H4 (cell line): Measurements from ENCODE around the gene PDHA2. TPM values are rescaled to one million over a fixed set of nuclear protein-coding genes. Genes with fewer than 3 reads are reported as not detected.
A peak's percentile ranks its signal among the peaks of the same experiment; 100 is the strongest.
"Not testable (repeated sequence)": the region's sequence is repeated elsewhere in the genome, so short reads cannot be mapped to it uniquely, and the experiment has no call there.

Experiments used
- DNase-seq: peaks from one replicate; pipeline ENCODE4 v3.0.0-alpha.2; 2015; ENCODE audit warnings: low spot score
- total RNA-seq: library from RNA; depleted of rRNA; stranded (reverse); fragments of >200 nt; shearing (Covaris generic); gene quantifications from 2 replicates; pipeline ENCODE4 v1.2.3, GENCODE V29; 2014; rRNA removed

The PDHA2 gene
- not detected in 2 replicates for total RNA-seq

GRCh38 chr4:95839891-95840290, at the start of gene PDHA2:
Gene PDHA2, plus strand, starts transcription at chr4:95840093. Its CDS starts 58 bp downstream, at chr4:95840151.
- DNase-seq: no peak

- no peak for DNase-seq
These were observed 41.9 kb upstream of the PDHA2 start for GRCh38 chr4:95798003-95798402.

GRCh38 chr4:95798727-95799126, 41.2 kb upstream of the PDHA2 start:
- no peak for DNase-seq

- no peak for DNase-seq
These were observed 18.0 kb upstream of the PDHA2 start for GRCh38 chr4:95821867-95822266.

GRCh38 chr4:95825546-95825945, 14.3 kb upstream of the PDHA2 start:
- DNase-seq: no peak

- DNase-seq: no peak
These were observed 9.2 kb upstream of the PDHA2 start for GRCh38 chr4:95830651-95831050.

- DNase-seq: no peak
These were observed 8.7 kb upstream of the PDHA2 start for GRCh38 chr4:95831166-95831565.

GRCh38 chr4:95833711-95834194, 6.1 kb upstream of the PDHA2 start:
- DNase-seq: no peak

GRCh38 chr4:95835672-95836071, 4.2 kb upstream of the PDHA2 start:
- DNase-seq: peak; percentile 19

- no peak for DNase-seq
These were observed 1.7 kb upstream of the PDHA2 start for GRCh38 chr4:95838192-95838591.

GRCh38 chr4:95847908-95848460, 8.1 kb downstream of the PDHA2 start:
- no peak for DNase-seq

GRCh38 chr4:95850161-95850560, 10.3 kb downstream of the PDHA2 start:
- DNase-seq: no peak

- DNase-seq: no peak
These were observed 17.9 kb downstream of the PDHA2 start for GRCh38 chr4:95857761-95858160.

- peak; percentile 43 for DNase-seq
These were observed 28.0 kb downstream of the PDHA2 start for GRCh38 chr4:95867919-95868318.

- not testable (repeated sequence) for DNase-seq
These were observed 29.5 kb downstream of the PDHA2 start for GRCh38 chr4:95869414-95869813.

- DNase-seq: peak; percentile 5
These were observed 30.1 kb downstream of the PDHA2 start for GRCh38 chr4:95869961-95870500.

- DNase-seq: no peak
These were observed 37.7 kb downstream of the PDHA2 start for GRCh38 chr4:95877636-95878035.

- no peak for DNase-seq
These were observed 47.7 kb downstream of the PDHA2 start for GRCh38 chr4:95887551-95887950.

- DNase-seq: no peak
These were observed 49.8 kb downstream of the PDHA2 start for GRCh38 chr4:95889662-95890061.
